Astrocyte of the spinal cord (primary cell): ENCODE results near the gene YPEL3.

Experiments used
- DNase-seq: peaks from one replicate; pipeline ENCODE4 v3.0.0; 2011; ENCODE audit warnings: low read depth, low spot score
- H3K4me3 ChIP-seq: 2 replicates; pipeline ENCODE4 v1.5.1; 2011; ENCODE audit warnings: low read depth, mild to moderate bottlenecking, low read length, moderate library complexity
- in situ Hi-C: cut with HindIII; loops from 2 replicates; pipeline ENCODE4 v1.10.0; 2017; ENCODE audit warnings: low sequenced_read_pairs
- TF ChIP-seq, protein P1 (sequence below): IDR thresholded peaks from 2 replicates; pipeline ENCODE4 v1.5.1; 2012; ENCODE audit warnings: low read depth, mild to moderate bottlenecking, low read length, inconsistent platforms

Gene YPEL3

DNA sequence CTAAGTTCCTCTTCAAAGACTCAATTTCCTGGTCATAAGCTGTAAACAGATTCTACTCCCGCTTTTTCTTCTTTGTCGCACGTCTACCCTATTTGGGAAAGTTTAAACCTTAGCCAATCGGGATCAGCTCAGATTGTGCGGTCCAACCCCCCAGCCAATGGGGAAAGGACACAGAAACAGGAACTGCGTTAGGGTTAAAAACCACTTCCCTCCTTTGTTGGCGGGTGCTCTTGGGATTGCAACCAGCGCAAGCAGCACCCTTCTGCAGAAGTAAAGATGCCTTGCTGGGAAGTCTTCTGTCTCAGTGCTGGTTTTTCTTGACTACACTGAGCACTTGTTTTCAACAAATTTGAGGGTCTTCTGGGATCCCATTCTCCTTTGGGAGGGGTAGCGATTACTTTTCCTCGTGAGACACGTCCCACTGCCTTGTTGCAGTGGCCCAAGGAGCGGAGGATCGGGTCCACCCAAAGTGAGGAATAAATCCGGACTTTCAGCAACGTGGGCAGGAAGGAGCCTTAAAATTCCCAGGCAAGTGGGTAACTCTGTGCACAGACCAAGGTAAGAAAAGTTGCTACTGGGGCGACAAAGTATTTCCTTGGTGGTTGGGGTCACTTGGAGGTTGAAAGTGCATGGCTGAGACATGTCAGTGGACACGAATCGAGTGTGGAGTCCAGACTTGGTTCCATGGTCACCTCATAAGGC, 1.0 kb upstream of the YPEL3 start:
- TF ChIP-seq, protein P1, sequence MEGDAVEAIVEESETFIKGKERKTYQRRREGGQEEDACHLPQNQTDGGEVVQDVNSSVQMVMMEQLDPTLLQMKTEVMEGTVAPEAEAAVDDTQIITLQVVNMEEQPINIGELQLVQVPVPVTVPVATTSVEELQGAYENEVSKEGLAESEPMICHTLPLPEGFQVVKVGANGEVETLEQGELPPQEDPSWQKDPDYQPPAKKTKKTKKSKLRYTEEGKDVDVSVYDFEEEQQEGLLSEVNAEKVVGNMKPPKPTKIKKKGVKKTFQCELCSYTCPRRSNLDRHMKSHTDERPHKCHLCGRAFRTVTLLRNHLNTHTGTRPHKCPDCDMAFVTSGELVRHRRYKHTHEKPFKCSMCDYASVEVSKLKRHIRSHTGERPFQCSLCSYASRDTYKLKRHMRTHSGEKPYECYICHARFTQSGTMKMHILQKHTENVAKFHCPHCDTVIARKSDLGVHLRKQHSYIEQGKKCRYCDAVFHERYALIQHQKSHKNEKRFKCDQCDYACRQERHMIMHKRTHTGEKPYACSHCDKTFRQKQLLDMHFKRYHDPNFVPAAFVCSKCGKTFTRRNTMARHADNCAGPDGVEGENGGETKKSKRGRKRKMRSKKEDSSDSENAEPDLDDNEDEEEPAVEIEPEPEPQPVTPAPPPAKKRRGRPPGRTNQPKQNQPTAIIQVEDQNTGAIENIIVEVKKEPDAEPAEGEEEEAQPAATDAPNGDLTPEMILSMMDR: no peak
- H3K4me3 ChIP-seq: no peak overlapping the region
- no peak for DNase-seq
- in situ Hi-C loops: no loop called here

- TF ChIP-seq, protein P1: no peak
- in situ Hi-C loops: no loop called here
- DNase-seq: no peak
- peak overlapping the region; percentile 59 for H3K4me3 ChIP-seq
These were observed 591 bp downstream of the YPEL3 start for GRCh38 chr16:30095166-30096078.

GRCh38 chr16:30094541-30095165, 1.4 kb downstream of the YPEL3 start:
- in situ Hi-C loops: no loop called here
- H3K4me3 ChIP-seq: no peak overlapping the region
- DNase-seq: no peak
- TF ChIP-seq, protein P1: no peak

DNA sequence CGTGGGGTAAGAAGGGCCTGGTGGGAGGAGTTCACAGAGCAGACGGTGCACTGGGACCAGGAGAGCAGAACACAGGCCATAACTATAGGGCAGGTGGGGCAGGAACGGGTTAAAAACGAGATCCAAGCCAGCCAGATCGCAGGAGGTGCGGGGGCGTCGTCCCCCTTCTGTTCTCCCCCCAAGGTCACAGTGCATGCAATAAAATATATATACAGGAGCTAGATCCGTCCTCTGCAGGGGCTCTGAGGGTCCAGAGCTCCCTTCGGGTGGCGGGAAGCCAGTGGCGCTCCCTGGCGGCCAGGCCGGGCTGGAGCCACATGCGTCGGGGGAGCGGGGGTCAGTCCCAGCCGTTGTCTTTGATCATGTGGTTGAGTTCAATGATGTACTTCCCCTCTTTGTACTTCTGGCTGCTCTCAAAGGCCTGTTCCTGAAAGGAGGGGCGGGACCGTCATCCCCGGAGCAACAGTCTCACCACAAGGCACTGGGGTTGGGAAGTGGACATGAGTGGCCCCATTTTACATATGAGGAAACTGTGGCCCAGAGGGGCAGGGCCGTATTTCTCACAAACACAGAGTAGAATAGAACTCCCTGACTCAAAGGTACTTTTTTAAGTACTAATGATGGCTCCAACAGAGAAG, 3.5 kb downstream of the YPEL3 start:
- peak; percentile 58 for DNase-seq
- in situ Hi-C loops: no loop called here
- peak overlapping the region; percentile 45 for H3K4me3 ChIP-seq
- TF ChIP-seq, protein P1: peak; percentile 74

GRCh38 chr16:30091474-30092372, 4.3 kb downstream of the YPEL3 start, which contains the start of gene TBX6:
TSS of gene TBX6 (minus strand) at chr16:30091924. CDS start at chr16:30091193, 731 bp downstream.
- in situ Hi-C loops: no loop called here
- TF ChIP-seq, protein P1: peak; percentile 74
- DNase-seq: peak; percentile 86
- peak within 1 kb of the TSS; percentile 45 for H3K4me3 ChIP-seq
